ENCODE data around the gene PAK6.

The PAK6 gene

GRCh38 chr15:40238532-40239403, at the start of gene PAK6:
PAK6 (plus strand) TSS chr15:40239063; CDS start chr15:40264786, 25,723 bp downstream.
- peak; percentile 86 for DNase-seq

GRCh38 chr15:40190591-40190990, 48.3 kb upstream of the PAK6 start:
- DNase-seq = peak; percentile 7

GRCh38 chr15:40192942-40193341, 45.9 kb upstream of the PAK6 start:
- DNase-seq = no peak

- no peak for DNase-seq
Observed at GRCh38 chr15:40197434-40197833, 41.4 kb upstream of the PAK6 start.

GRCh38 chr15:40198355-40199085, 40.3 kb upstream of the PAK6 start:
- no peak for DNase-seq

- DNase-seq = no peak
Observed at GRCh38 chr15:40204100-40204499, 34.8 kb upstream of the PAK6 start.

GRCh38 chr15:40217166-40217824, 21.6 kb upstream of the PAK6 start:
- peak; percentile 85 for DNase-seq

- DNase-seq = no peak
Observed at GRCh38 chr15:40219801-40220200, 19.1 kb upstream of the PAK6 start.

- no peak for DNase-seq
Observed at GRCh38 chr15:40222131-40222530, 16.7 kb upstream of the PAK6 start.

GRCh38 chr15:40226736-40227135, 12.1 kb upstream of the PAK6 start:
- no peak for DNase-seq

GRCh38 chr15:40229316-40229715, 9.5 kb upstream of the PAK6 start:
- no peak for DNase-seq

- DNase-seq = no peak
Observed at GRCh38 chr15:40229956-40230355, 8.9 kb upstream of the PAK6 start.

GRCh38 chr15:40232625-40233070, 6.2 kb upstream of the PAK6 start:
- no peak for DNase-seq

GRCh38 chr15:40233727-40234577, 4.9 kb upstream of the PAK6 start:
- no peak for DNase-seq

- peak; percentile 19 for DNase-seq
Observed at GRCh38 chr15:40234783-40235182, 4.1 kb upstream of the PAK6 start.

- DNase-seq = no peak
Observed at GRCh38 chr15:40235201-40235885, 3.5 kb upstream of the PAK6 start.

- no peak for DNase-seq
Observed at GRCh38 chr15:40239404-40239692, 485 bp downstream of the PAK6 start.

GRCh38 chr15:40239693-40240618, 1.1 kb downstream of the PAK6 start:
- no peak for DNase-seq

- no peak for DNase-seq
Observed at GRCh38 chr15:40240619-40241221, 1.9 kb downstream of the PAK6 start.

Data from DMS53 (cell line).